ENCODE data around the gene FOCAD. TPM values are rescaled to one million over a fixed set of nuclear protein-coding genes. Genes with fewer than 3 reads are reported as not detected.

Gene FOCAD
- total RNA-seq, 1 donor from 2014 or later, result 28.4 TPM

DNA sequence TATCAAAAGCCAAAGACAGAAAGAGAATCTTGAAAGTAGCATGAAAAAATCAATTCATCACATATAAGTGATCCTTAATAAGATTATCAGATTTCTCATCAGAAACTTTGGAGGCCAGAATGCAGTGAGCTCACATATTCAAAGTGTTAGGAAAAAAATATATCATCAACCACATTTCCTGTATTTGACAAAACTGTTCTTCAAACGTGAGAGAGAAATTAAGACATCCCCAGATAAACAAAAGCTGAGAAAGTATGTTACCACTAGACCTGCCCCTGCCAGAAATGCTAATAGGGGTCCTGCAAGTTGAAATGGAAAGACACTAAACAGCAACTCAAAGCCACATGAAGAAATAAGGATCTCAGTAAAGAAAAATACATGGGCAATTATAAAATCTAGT lies 317.5 kb downstream of the FOCAD start:
- DNase-seq (ENCODE audit: low read depth) (no peak), FAIRE-seq (no peak)
- no peaks in the 10 kb centered on the region for H3K36me3 ChIP-seq (ENCODE audit: control insufficient read depth, insufficient read depth, low read length)
- no peaks in the 10 kb centered on the region for H3K27me3 ChIP-seq (ENCODE audit: control insufficient read depth, insufficient read depth, low read length)
- TF ChIP-seq, protein P1, sequence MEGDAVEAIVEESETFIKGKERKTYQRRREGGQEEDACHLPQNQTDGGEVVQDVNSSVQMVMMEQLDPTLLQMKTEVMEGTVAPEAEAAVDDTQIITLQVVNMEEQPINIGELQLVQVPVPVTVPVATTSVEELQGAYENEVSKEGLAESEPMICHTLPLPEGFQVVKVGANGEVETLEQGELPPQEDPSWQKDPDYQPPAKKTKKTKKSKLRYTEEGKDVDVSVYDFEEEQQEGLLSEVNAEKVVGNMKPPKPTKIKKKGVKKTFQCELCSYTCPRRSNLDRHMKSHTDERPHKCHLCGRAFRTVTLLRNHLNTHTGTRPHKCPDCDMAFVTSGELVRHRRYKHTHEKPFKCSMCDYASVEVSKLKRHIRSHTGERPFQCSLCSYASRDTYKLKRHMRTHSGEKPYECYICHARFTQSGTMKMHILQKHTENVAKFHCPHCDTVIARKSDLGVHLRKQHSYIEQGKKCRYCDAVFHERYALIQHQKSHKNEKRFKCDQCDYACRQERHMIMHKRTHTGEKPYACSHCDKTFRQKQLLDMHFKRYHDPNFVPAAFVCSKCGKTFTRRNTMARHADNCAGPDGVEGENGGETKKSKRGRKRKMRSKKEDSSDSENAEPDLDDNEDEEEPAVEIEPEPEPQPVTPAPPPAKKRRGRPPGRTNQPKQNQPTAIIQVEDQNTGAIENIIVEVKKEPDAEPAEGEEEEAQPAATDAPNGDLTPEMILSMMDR (IDR thresholded peaks at IDR 0.05; ENCODE audit: insufficient read depth, low read length, severe bottlenecking), result no peak
- H3K4me3 ChIP-seq (ENCODE audit: low read depth, low read length), result no peak overlapping the region

DNA sequence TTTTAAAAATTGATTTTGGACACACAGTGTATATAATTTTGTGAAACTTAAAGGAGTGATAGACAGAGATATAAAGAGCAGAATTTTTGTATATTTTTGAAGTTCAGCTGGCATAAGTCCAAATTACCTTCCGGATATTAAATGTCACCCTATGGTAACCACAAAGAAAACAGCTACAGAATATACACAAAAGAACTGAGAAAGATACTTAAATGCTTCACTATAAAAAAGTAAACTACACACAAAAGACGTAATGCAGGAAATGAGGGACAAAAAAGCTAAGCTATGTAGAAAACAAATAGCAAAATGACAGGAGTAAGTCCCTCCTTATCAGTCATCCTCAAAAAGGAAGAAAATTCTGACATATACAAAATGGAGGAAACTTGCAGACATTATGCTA lies 318.0 kb downstream of the FOCAD start:
- DNase-seq (ENCODE audit: low read depth) (no peak), FAIRE-seq (no peak)
- Histone ChIP-seq H3K4me3 (ENCODE audit: low read depth, low read length) (no peak overlapping the region), H3K36me3 (ENCODE audit: control insufficient read depth, insufficient read depth, low read length) (no peaks in the 10 kb centered on the region), H3K27me3 (ENCODE audit: control insufficient read depth, insufficient read depth, low read length) (no peaks in the 10 kb centered on the region)
- TF ChIP-seq, protein P1 (IDR thresholded peaks at IDR 0.05; ENCODE audit: insufficient read depth, low read length, severe bottlenecking), result no peak

DNA sequence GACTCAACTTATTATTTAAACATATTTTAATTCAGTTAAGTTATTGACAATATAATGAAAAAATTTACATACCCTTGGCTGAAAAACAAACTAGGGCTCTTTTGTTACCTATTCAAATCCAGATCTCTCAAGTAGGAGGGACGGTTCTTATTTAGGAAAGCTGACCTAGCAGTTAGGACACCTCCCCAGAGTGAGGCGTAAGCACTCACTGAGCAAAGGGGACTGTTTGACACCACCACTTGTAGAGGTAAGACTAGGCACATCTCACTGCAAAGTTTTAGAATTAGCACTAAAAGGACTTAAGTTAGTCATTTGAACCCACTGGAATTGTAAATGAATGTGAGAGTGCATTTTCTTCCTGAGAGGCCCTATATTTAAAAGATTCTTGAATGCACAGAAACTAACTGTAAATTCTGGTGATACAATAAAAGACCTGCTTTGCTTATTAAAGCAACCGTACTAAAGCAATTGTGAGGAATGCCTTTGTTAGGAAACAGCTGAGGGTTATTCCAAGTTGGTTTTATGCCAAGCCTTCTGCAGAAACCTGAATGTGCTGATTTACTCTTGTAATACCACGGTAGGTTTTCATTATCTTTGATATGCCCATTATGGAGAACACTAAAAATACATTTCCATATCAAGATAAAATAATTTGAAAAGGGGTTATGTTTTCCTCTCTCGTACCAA lies 331.2 kb downstream of the FOCAD start:
- Histone ChIP-seq H3K27me3 (ENCODE audit: control insufficient read depth, insufficient read depth, low read length) (no peaks in the 10 kb centered on the region), H3K4me3 (ENCODE audit: low read depth, low read length) (no peak overlapping the region), H3K36me3 (ENCODE audit: control insufficient read depth, insufficient read depth, low read length) (no peaks in the 10 kb centered on the region)
- no peak for FAIRE-seq
- no peak for DNase-seq (ENCODE audit: low read depth)
- TF ChIP-seq, protein P1 (IDR thresholded peaks at IDR 0.05; ENCODE audit: insufficient read depth, low read length, severe bottlenecking), result no peak

DNA sequence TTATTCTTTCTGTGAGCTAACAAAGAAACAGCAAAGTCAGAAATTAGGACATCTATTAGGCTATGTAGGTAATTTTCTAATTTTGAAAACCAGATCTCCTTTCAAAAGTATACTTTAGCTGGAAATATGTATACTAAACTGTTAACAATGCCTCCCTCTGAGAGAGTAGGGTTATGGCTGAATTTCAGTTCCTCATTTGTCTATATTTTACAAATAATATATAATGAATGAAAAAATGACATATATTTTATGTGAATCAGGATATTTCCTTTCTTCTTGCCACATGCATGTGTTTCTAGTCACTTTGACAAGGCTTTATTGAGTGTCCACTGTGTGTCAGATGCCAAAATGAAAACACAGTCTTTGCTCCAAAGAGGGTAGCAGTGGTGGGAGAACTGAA lies 331.9 kb downstream of the FOCAD start:
- FAIRE-seq (no peak), DNase-seq (ENCODE audit: low read depth) (no peak)
- no peaks in the 10 kb centered on the region for H3K36me3 ChIP-seq (ENCODE audit: control insufficient read depth, insufficient read depth, low read length)
- TF ChIP-seq, protein P1 (IDR thresholded peaks at IDR 0.05; ENCODE audit: insufficient read depth, low read length, severe bottlenecking), result no peak
- no peaks in the 10 kb centered on the region for H3K27me3 ChIP-seq (ENCODE audit: control insufficient read depth, insufficient read depth, low read length)
- H3K4me3 ChIP-seq (ENCODE audit: low read depth, low read length), result no peak overlapping the region

DNA sequence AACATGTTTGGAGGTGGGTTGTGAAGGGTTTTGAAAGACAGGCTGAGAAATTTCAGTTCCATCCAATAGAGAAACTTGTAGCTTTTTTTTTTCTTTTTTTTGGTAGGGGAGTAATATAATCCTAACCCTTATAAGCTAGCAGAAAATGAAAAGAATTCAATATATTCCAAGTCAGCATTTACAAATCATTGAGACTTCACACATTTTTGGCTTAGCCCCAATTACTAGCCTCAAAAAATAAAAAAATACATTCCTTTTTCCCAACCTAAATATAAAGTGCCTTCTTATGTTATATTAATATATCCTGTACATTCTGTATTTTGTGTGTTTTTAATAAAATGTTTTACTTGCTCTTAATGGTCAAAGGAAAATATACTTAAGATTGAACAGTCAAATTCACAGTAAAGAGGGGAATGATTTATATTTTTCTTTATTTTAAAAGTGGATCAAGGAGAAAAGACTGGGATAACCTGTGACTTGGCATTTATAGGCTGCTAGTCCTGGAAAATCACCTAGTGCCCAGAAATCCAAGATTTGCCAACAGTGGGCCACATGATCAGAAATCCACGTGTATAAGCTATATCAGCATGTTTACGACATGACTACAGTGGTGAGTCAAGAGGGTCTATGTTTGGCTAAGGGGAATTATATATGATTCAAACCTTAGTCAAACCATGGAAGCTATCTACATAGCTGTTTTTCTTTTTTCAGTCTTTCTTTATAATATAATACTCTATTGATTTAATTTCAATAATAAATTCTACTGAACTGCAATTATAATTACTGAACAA lies 332.8 kb downstream of the FOCAD start:
- peak; percentile 97 for DNase-seq (ENCODE audit: low read depth)
- H3K4me3 ChIP-seq (ENCODE audit: low read depth, low read length), result no peak overlapping the region
- H3K27me3 ChIP-seq (ENCODE audit: control insufficient read depth, insufficient read depth, low read length), result no peaks in the 10 kb centered on the region
- no peaks in the 10 kb centered on the region for H3K36me3 ChIP-seq (ENCODE audit: control insufficient read depth, insufficient read depth, low read length)
- no peak for FAIRE-seq
- TF ChIP-seq, protein P1 (IDR thresholded peaks at IDR 0.05; ENCODE audit: insufficient read depth, low read length, severe bottlenecking), result no peak

Data from bronchial epithelial cell (primary cell).